HG03159 (cell line): Measurements from ENCODE around the gene ITGA8.
"Not testable (repeated sequence)": the region's sequence is repeated elsewhere in the genome, so short reads cannot be mapped to it uniquely, and the experiment has no call there.

Experiments used
- ATAC-seq: cut with Tn5 transposase; IDR thresholded peaks from one replicate; pipeline ENCODE4 v1.9.1; 2021; ENCODE audit warnings: mild to moderate bottlenecking, moderate library complexity; ENCODE audit not compliant: unreplicated experiment

ITGA8 gene

GRCh38 chr10:15690031-15690430 lies 29.7 kb downstream of the ITGA8 start:
- ATAC-seq = no peak

- ATAC-seq = no peak
Measured at GRCh38 chr10:15684768-15685167, 35.0 kb downstream of the ITGA8 start.

GRCh38 chr10:15681076-15681475 lies 38.6 kb downstream of the ITGA8 start:
- ATAC-seq = no peak

- no peak for ATAC-seq
Measured at GRCh38 chr10:15678851-15679250, 40.9 kb downstream of the ITGA8 start.

GRCh38 chr10:15672469-15672868 lies 47.3 kb downstream of the ITGA8 start:
- ATAC-seq = no peak

GRCh38 chr10:15670880-15671279 lies 48.8 kb downstream of the ITGA8 start:
- no peak for ATAC-seq

- ATAC-seq = no peak
Measured at GRCh38 chr10:15661574-15661973, 58.1 kb downstream of the ITGA8 start.

GRCh38 chr10:15660990-15661389 lies 58.7 kb downstream of the ITGA8 start:
- ATAC-seq = no peak

GRCh38 chr10:15658069-15658702 lies 61.5 kb downstream of the ITGA8 start:
- no peak for ATAC-seq

GRCh38 chr10:15652757-15653156 lies 67.0 kb downstream of the ITGA8 start:
- ATAC-seq = no peak

GRCh38 chr10:15652117-15652516 lies 67.6 kb downstream of the ITGA8 start:
- ATAC-seq = no peak

- ATAC-seq = no peak
Measured at GRCh38 chr10:15651175-15651574, 68.5 kb downstream of the ITGA8 start.

GRCh38 chr10:15642095-15642494 lies 77.6 kb downstream of the ITGA8 start:
- ATAC-seq = no peak

- ATAC-seq = no peak
Measured at GRCh38 chr10:15640536-15641085, 79.1 kb downstream of the ITGA8 start.

GRCh38 chr10:15636446-15636845 lies 83.3 kb downstream of the ITGA8 start:
- ATAC-seq = no peak

- ATAC-seq = no peak
Measured at GRCh38 chr10:15632456-15633091, 87.1 kb downstream of the ITGA8 start.

GRCh38 chr10:15631205-15631604 lies 88.5 kb downstream of the ITGA8 start:
- not testable (repeated sequence) for ATAC-seq

GRCh38 chr10:15630353-15630752 lies 89.4 kb downstream of the ITGA8 start:
- ATAC-seq = no peak

GRCh38 chr10:15627617-15628196 lies 92.0 kb downstream of the ITGA8 start:
- no peak for ATAC-seq

GRCh38 chr10:15626937-15627336 lies 92.8 kb downstream of the ITGA8 start:
- no peak for ATAC-seq

GRCh38 chr10:15625261-15625660 lies 94.5 kb downstream of the ITGA8 start:
- ATAC-seq = no peak
